ENCODE measurements around the gene EPC1. TPM values are rescaled to one million over a fixed set of nuclear protein-coding genes. Genes with fewer than 3 reads are reported as not detected.

The EPC1 gene
- total and polyA plus RNA-seq, 10 of the 15 experiments (the other 5 are each of a cell fraction or from before 2014, with no cell fraction given): 6.8 to 59.2 (median 19.4) TPM

DNA sequence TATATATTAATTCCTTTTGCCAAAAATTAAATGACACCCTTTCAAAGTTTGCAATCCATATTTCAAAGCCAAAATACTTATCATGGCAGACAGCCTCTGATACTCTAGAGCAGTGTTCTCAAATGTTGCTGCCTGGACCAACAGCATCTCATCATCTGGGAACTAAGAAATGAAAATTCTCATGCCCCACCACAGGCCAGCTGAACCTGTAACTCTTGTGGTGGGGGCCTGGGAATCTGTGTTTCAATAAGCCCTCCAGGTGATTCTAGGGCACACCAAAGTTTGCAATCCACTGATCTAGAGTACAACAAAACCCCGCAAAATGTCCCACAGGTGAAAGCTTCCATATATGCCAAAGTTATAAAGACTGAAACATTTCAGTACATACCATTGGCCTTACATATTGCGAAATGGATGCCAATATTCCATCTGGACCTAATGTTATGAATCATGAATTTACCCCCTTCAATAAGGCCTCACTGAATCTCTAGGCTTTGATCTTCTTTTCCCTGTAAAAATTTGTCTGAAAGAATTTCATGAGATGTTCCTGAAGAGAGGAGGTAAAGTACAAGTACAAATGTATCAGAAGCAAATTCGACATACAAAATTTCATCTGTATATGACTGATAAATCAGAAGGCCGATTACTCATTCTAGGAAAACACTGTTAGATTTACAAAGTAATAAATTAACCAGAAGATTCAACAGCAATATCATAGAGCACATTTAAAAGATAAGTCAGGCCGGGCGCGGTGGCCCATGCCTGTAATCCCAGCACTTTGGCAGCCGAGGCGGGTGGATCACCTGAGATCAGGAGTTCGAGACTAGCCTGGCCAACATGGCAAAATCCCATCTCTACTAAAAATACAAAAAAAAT lies 25.3 kb upstream of the EPC1 start:
- BruUV-seq (replicated peaks): no TSS peak
- peak; percentile 40 for ATAC-seq
- Histone ChIP-seq H3K9ac (ENCODE audit: control insufficient read depth, insufficient read depth, low read length) (no peak overlapping the region), H3K27me3 (replicated peaks in 1 of 2; ENCODE audit: control insufficient read depth in 2 of 2, insufficient read depth in 2 of 2, low read length in 1 of 2) (no peaks in the 10 kb centered on the region), H3K9me3 (replicated peaks; ENCODE audit: control insufficient read depth, insufficient read depth, low read length) (peaks cover 1% of the 10 kb centered on the region; the same call in 1 of the 3 replicates), H3K4me3 (no peak overlapping the region), H2AFZ (ENCODE audit: control insufficient read depth, low read depth, low read length) (no peak overlapping the region), H3K4me1 (ENCODE audit: control insufficient read depth, insufficient read depth, low read length) (no peaks in the 10 kb centered on the region), H4K20me1 (ENCODE audit: control insufficient read depth, insufficient read depth) (no peaks in the 10 kb centered on the region), H3K27ac (ENCODE audit: control insufficient read depth, insufficient read depth) (no peak overlapping the region), H3K79me2 (ENCODE audit: control insufficient read depth, insufficient read depth, low read length) (peaks cover 42% of the 10 kb centered on the region), H3K4me2 (ENCODE audit: control insufficient read depth, insufficient read depth) (no peak overlapping the region), H3K36me3 (ENCODE audit: control insufficient read depth in 2 of 2, insufficient read depth in 2 of 2, low read length in 1 of 2) (no peaks in the 10 kb centered on the region)
- ChIA-PET SMC1A (ENCODE audit: uncharacterized antibody, unreplicated experiment) (interaction anchor here (0.7 to 1.4 kb wide), 6 partner anchors 10 to 95 kb away, joined by 3 to 5 read pairs (median 3); no protein-coding TSS in a partner anchor), CTCF (interaction anchor here (0.7 to 2.0 kb wide), 5 partner anchors 11 to 116 kb away, joined by 3 to 9 read pairs (median 4); no protein-coding TSS in a partner anchor), POLR2A (interaction anchor here (0.7 to 1.3 kb wide), 2 partner anchors 8 to 19 kb away, joined by 3 to 6 read pairs; no protein-coding TSS in a partner anchor), RAD21 (ENCODE audit: unreplicated experiment) (interaction anchor here (1.3 kb wide), 1 partner anchor 30 kb away, joined by 4 read pairs; no protein-coding TSS in a partner anchor)
- in situ Hi-C loops (cut with MboI): loop anchor here (10.0 kb wide), 2 partner anchors 117 to 317 kb away; partner anchors contain the start of gene KIF5B
- no peak for DNase-seq (ENCODE audit: low read depth, low spot score)
- intact Hi-C loops (cut with micrococcal nuclease; ENCODE audit: unreplicated experiment): loop anchor here (5.0 to 10.0 kb wide), 2 partner anchors 447 to 635 kb away; partner anchors contain the start of gene ARHGAP12
- FAIRE-seq: no peak
- whole genome bisulfite sequencing (ENCODE audit: insufficient coverage, insufficient replicate concordance, low lambda C conversion rate, missing lambda C conversion rate): 94% methylated on average over 10 of the region's 10 CpGs
- TF ChIP-seq JUNB (IDR thresholded peaks at IDR 0.05) (0 out of 2 replicates have a peak, but pooled peaks have one; percentile 16), TCF12 (IDR thresholded peaks at IDR 0.05; ENCODE audit: low read depth, low read length) (0 out of 2 replicates have a peak, but pooled peaks have one; percentile 30), RUNX3 (IDR thresholded peaks at IDR 0.05; ENCODE audit: low read length) (peak; percentile 60), CEBPB (IDR thresholded peaks at IDR 0.05; ENCODE audit: borderline replicate concordance in 1 of 2, low read depth in 2 of 2, low read length in 2 of 2) (peak in 1 of 2 experiments; percentile 43; a peak in 1 of 4 replicates), NFXL1 (IDR thresholded peaks at IDR 0.05; ENCODE audit: borderline replicate concordance) (no peak), NFYB (IDR thresholded peaks at IDR 0.05; ENCODE audit: insufficient read depth, low read depth, low read length) (no peak)
- TF ChIP-seq, protein P1, sequence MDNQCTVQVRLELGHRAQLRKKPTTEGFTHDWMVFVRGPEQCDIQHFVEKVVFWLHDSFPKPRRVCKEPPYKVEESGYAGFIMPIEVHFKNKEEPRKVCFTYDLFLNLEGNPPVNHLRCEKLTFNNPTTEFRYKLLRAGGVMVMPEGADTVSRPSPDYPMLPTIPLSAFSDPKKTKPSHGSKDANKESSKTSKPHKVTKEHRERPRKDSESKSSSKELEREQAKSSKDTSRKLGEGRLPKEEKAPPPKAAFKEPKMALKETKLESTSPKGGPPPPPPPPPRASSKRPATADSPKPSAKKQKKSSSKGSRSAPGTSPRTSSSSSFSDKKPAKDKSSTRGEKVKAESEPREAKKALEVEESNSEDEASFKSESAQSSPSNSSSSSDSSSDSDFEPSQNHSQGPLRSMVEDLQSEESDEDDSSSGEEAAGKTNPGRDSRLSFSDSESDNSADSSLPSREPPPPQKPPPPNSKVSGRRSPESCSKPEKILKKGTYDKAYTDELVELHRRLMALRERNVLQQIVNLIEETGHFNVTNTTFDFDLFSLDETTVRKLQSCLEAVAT (IDR thresholded peaks at IDR 0.05): 0 out of 2 replicates have a peak, but pooled peaks have one; percentile 31
- TF ChIP-seq, protein P2, sequence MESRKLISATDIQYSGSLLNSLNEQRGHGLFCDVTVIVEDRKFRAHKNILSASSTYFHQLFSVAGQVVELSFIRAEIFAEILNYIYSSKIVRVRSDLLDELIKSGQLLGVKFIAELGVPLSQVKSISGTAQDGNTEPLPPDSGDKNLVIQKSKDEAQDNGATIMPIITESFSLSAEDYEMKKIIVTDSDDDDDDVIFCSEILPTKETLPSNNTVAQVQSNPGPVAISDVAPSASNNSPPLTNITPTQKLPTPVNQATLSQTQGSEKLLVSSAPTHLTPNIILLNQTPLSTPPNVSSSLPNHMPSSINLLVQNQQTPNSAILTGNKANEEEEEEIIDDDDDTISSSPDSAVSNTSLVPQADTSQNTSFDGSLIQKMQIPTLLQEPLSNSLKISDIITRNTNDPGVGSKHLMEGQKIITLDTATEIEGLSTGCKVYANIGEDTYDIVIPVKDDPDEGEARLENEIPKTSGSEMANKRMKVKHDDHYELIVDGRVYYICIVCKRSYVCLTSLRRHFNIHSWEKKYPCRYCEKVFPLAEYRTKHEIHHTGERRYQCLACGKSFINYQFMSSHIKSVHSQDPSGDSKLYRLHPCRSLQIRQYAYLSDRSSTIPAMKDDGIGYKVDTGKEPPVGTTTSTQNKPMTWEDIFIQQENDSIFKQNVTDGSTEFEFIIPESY (IDR thresholded peaks at IDR 0.05): peak; percentile 82

Measured in GM12878 (cell line).